GM23248 (cell line): ENCODE measurements around the gene ARAP1.

Source experiments
- EZH2 ChIP-seq: fragments of 200-600 bp; sonication (generic); IDR thresholded peaks from 2 replicates; pipeline ENCODE4 v1.6.1; 2018; ENCODE audit warnings: antibody characterized with exemption, mild to moderate bottlenecking; ENCODE audit not compliant: insufficient read depth, poor library complexity, severe bottlenecking
- EZH2phosphoT487 ChIP-seq: fragments of 200-600 bp; sonication (generic); IDR thresholded peaks from 2 replicates; pipeline ENCODE4 v1.6.1; 2018; ENCODE audit warnings: antibody characterized with exemption, moderate library complexity, mild to moderate bottlenecking, low read depth; ENCODE audit not compliant: insufficient read depth

- TF ChIP-seq EZH2phosphoT487 (no peak), EZH2 (no peak)
Observed at GRCh38 chr11:72760539-72761405, 8.6 kb upstream of the ARAP1 start.
